ENCODE data around the gene GAN. TPM values are rescaled to one million over a fixed set of nuclear protein-coding genes. Genes with fewer than 3 reads are reported as not detected.
"Not testable (repeated sequence)": the region's sequence is repeated elsewhere in the genome, so short reads cannot be mapped to it uniquely, and the experiment has no call there.

GAN gene
- total RNA-seq, 1 experiment from 2014 or later: 4.0 TPM

DNA sequence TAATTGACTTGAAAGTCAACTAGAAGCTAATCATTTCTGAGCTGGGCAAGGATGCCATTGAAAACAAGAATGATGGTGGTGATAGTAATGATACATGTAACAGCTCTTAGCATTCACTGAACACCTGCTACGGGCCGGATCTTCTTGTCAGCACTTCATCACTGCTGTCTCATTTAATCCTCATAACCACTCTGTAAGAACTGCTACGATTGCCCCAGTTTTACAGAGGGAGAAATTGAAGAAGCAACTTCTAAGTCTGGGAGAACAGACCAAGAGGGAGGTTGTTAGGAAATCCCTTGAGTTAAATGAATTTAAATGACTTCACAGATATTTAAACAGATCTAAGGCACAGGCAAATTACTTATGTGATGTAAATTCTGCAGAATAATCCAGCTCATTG lies 7.0 kb upstream of the GAN start:
- DNase-seq (ENCODE audit: low spot score): no peak

DNA sequence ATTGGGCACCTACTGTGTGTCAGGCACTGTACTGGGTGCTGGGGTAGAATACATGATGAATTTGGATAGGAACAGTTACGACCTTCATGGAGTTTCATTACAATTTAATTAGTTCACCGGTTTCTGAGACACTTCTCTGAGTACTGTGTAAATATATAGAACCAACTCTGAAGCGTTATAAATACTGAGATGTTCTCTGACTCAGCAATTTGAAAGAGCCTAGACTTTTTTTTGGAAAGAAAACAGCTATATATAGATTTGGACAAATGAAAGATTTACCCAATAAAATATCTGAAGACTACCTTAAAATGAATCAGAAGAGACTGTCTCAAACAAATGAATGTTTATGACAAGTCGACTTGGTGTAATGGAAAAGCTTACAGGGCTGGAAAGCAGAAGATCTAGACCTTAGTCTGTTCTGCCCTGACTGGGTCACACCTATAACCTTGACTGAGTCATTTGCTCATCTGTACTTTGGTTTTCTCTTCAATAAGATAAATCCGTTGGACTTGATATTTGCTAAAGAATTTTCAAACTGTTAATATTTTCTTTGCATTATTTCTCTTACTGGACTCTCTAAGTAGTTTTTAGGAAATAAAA lies 4.6 kb upstream of the GAN start:
- no peak for DNase-seq (ENCODE audit: low spot score)

GRCh38 chr16:81311762-81312161 lies 3.0 kb upstream of the GAN start:
- no peak for DNase-seq (ENCODE audit: low spot score)

DNA sequence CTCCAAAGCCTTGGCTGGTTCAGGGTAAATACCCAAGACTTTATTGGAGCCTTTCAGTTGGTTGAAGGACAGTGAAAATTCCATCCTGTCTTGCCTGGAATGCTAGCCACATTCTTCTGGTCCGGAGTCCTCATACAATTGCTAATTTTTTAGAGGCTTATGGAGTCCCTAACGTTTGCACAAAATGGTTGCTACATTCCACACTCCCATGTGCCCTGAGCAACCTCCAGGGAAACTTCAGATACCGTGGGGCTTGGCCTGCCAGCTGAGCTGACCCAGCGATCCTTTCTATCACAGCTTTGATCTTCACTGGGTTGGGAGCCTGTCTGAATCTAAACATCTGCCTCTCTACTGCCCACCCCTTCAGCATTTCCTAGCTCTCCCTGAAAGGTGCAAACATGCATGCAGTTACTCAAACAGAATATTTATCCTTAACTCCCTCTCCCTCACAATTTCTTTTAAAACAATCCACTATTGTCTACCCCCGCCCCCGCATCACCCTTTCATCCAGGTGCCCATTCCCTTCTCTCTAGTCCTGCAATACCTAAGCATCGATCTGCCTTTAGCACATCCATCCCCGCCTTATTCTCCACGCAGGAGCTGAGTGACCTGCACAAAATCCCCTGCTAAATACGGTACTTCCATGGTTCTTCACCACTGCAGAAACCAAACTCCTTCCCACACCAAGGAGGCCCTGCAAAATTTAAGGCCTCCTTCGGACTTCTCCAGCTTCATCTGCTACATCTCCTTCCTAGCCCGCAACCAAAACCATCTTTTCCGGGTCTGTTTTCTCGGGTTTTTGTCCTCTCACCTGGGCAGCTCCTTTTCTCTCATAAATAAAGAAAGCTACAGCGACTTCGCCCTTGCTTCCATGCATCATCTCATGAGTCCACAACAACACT lies 810 bp upstream of the GAN start:
- DNase-seq (ENCODE audit: low spot score): no peak

DNA sequence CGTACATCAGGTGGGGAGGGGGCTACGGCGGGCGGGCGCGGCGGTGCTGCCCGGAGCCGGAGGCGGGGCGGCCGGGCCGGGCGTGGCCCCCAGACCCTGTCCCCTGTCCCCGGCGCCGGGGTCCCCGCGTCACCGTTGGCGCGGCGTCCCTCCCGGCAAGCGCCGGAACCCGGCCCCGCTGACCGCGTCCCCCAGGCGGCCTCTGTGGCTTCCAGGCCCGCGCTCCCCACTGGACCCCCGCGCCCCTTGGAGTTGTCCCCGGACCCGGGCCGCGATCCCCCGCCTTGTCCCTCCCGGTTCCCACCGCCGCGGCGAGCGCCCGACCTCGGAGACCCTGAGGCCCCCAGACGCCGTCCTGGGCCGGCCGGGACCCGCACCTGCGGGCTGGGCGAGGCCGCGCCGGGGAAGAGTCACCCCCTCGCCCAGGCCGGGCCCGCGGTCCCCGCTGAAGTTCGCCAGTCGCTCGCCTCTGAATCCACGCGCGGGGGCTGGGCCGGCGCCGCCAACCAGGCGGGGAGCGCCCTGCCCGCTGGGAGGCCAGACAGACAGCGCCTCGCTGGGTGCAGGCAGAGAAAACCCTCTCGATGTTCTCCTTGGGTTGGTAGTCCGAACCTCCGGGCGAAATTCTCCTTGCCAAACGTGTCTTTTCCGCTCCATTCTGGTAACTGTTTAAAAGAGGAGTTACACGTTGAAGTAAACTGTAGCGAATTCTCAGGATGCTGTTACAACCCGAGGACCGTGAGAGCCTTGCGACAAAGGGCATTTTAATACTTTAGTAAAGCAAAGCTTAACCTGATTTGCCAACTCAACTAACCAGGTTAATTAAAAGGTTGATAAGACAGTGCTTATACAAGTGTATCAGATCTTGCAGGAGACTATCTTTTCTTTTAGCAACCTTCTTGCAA lies 761 bp downstream of the GAN start:
- DNase-seq (ENCODE audit: low spot score): no peak

- no peak for DNase-seq (ENCODE audit: low spot score)
Observed at GRCh38 chr16:81316176-81316496, 1.4 kb downstream of the GAN start.

- DNase-seq (ENCODE audit: low spot score): no peak
Observed at GRCh38 chr16:81318711-81319110, 3.9 kb downstream of the GAN start.

DNA sequence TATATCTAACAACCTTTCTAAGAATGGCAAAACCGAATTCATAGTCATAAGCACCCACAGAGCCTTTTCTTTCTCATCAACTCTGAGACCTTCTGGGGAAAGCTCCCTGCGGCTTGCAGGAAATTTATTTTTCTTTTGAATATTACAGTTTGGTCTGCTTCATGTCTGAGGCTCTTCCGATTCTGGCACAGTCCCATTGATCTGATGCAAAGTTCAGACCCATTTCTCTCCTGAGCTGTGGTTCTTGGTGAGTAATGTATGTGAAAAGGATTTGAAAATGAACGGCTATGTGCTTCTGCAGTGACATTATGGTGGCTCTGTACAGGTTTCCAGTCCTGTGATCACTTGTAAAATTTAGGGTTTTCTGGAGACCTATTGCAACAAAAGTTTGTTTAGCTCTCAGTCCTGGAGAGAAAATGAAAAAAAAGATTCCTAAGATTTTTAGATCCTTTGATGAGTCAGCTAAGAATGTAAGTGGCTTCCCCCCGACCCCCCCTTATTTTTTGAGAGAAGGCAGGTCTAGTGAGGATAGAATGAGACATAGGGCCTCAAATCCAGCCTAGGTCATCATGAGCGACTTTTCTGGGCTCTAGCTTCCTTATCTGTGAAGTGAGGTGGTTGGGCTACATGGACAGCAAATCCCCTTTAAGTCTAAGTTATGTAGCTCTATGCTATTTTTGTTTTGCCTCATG lies 4.6 kb downstream of the GAN start:
- no peak for DNase-seq (ENCODE audit: low spot score)

DNA sequence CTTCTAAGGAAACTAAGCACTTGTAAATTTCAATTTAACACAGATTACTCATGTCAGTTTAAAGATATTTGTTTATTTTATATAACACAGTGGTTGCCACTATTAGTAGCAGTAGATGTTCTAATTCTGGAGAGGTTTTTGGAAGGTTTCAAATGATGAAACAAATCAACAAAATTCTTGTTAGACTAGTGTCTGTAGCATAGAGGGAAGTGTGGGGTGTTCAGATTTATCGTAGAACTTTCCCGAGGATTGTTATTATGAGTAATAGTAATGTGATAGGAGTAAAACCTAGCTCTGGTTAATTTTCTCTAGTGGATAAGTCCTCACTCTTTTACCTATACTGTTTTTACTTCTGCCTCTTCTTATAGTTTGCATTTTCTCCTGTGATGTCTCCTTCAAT lies 6.3 kb downstream of the GAN start:
- DNase-seq (ENCODE audit: low spot score): no peak

DNA sequence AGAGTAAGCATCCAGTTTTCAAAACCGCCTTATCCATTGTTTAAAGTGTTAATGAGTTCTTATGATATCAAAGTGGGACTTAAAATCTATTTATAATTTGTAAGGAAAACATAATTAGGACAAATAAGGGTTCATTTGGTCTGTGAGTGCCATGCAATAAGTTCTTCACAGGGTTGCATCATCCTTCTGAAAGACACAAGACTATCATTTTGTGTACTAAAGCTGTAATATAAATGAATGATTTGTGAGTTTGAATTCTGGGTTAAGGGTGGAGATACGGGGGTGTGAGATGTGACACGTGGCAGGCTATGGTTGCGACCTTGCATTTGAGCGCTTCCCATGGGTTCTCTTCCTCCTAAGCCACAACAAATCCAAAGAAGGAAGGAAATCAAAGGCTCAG lies 6.8 kb downstream of the GAN start:
- DNase-seq (ENCODE audit: low spot score): no peak

- DNase-seq (ENCODE audit: low spot score): no peak
Observed at GRCh38 chr16:81324808-81325207, 10.0 kb downstream of the GAN start.

DNA sequence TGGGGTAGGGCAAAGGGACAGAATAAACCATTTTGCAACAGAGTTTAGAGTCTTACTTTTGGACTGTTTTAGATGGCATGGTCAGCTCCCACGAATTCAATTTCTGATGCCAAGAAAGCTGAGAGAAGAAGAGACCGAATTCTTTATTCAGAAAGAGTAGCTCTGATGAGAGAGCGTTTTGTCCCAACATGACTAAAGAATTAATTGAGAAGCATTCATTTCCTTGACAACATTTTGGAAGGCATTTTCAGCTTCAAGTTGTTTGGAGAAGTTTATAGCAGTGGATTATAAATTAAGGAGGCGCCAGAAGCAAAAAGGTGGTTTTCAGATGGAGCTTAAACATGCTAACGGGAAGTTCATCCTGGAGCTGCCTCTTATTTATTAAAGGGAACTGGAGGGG lies 12.2 kb downstream of the GAN start:
- DNase-seq (ENCODE audit: low spot score): no peak

- no peak for DNase-seq (ENCODE audit: low spot score)
Observed at GRCh38 chr16:81327447-81328196, 12.9 kb downstream of the GAN start.

GRCh38 chr16:81329947-81330346 lies 15.2 kb downstream of the GAN start:
- no peak for DNase-seq (ENCODE audit: low spot score)

DNA sequence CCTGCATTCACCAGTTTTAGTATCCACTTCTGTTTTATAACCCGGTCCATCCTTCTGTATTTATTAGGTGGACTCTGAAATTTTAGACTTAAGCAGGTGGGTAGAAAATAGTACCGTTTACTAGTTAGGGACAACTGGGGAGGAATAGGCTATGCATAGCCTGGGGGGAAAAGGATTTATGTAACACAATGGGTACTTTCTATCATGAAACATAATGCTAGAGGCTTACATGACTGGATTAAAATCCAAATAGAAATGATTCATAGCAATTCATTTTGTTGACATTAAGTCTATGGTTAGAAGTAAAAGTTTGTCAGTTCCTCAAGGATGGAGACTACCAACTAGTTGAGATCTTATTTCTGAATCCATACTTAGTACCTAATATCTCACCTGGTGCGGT lies 18.6 kb downstream of the GAN start:
- DNase-seq (ENCODE audit: low spot score): no peak

DNA sequence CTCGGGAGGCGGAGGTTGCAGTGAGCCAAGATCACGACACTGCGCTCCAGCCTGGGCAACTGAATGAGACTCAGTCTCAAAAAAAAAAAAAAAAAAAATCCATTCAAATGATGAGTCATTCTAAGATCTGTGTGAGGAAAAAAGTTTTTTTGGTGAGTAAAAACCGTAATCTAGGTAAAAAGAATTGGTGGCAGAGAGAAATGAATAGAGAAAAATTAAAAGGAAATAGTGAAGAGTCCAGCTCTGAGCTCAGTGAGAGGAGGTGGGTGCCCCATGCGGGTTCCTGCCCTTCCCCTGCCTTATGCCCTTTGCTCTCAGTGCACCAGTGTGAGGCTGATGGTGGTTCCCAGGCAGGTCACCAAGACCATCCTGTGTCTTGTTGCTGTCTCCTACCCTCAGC lies 20.9 kb downstream of the GAN start:
- no peak for DNase-seq (ENCODE audit: low spot score)

DNA sequence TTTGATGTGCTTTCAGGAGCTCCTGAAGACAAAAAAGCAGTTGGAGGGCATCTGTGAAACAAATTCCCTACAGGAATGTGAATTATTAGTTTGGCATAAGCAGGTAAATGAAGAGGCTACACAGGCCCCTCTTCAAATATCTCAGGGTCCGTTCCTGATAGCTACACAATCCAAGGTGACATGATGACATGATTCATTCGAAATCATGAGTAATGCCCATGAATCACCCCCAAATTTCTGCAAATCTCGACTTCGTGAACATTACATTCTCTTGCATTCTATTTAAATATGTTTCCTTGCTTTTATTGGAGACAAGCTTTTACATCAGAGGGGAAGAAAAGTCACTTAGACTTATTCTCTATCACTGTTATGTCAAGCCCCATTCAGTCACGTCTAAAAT lies 22.3 kb downstream of the GAN start:
- DNase-seq (ENCODE audit: low spot score): no peak

DNA sequence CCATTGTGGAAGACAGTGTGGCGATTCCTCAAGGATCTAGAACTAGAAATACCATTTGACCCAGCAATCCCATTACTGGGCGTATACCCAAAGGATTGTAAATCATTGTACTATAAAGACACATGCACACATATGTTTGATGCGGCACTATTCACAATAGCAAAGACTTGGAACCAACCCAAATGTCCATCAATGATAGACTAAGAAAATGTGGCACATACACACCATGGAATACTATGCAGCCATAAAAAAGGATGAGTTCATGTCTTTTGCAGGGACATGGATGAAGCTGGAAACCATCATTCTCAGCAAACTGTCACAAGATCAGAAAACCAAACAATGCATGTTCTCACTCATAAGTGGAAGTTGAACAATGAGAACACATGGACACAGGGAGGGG lies 30.4 kb downstream of the GAN start:
- not testable (repeated sequence) for DNase-seq (ENCODE audit: low spot score)

DNA sequence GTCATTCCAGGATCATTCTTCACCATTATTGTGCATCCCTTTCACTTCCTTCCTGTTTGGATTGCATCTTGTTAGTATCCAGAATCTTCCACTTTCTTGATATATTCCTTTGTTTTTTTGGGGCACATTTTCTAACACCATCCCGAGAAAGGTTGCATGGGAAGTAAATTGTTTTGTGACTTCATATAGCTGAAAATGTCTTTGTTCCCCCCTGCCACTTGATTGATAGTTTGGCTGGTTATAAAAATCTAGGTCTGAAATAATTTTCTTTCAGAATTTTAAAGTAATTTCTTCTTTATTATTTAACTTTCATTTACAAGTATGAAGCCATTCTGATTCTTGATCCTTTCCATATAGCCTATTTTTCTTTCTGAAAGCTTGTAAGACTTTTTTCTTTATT lies 32.7 kb downstream of the GAN start:
- DNase-seq (ENCODE audit: low spot score): no peak

- DNase-seq (ENCODE audit: low spot score): no peak
Observed at GRCh38 chr16:81349608-81350305, 35.0 kb downstream of the GAN start.

- no peak for DNase-seq (ENCODE audit: low spot score)
Observed at GRCh38 chr16:81350306-81350615, 35.5 kb downstream of the GAN start.

All from H4 (cell line).